ENCODE measurements around the gene HELZ. TPM values are rescaled to one million over a fixed set of nuclear protein-coding genes. Genes with fewer than 3 reads are reported as not detected.

The HELZ gene
- total and polyA plus RNA-seq, 2 of the 8 experiments (the other 6 are each of a cell fraction or from before 2014, with no cell fraction given): 10.0 to 48.7 TPM

GRCh38 chr17:67105213-67105612 lies 139.8 kb downstream of the HELZ start:
- ChIA-PET CTCF (ENCODE audit: partially characterized antibody) (interaction anchor here (0.7 kb wide), 1 partner anchor 24 kb away, joined by 3 read pairs; no protein-coding TSS in a partner anchor), POLR2A (ENCODE audit: partially characterized antibody) (no interaction called here)
- no peaks in the 10 kb centered on the region for H3K4me1 ChIP-seq (replicated peaks in 1 of 4; ENCODE audit: control insufficient read depth in 3 of 4, insufficient read depth in 4 of 4, low read length in 3 of 4)
- no peak overlapping the region for H4K5ac ChIP-seq (ENCODE audit: insufficient read length, low read depth, low read length)
- no peak overlapping the region for H3K14ac ChIP-seq (ENCODE audit: insufficient read length)
- H3K9ac ChIP-seq (replicated peaks in 1 of 4; ENCODE audit: extremely low read depth in 1 of 4, low read depth in 3 of 4, low read length in 3 of 4): no peak overlapping the region
- no peak overlapping the region for H3K27ac ChIP-seq (ENCODE audit: low read depth, low read length)
- no peaks in the 10 kb centered on the region for H3K79me1 ChIP-seq (ENCODE audit: low read depth, low read length)
- peaks cover 0 to 1% of the 10 kb centered on the region in 2 experiments for H4K20me1 ChIP-seq (replicated peaks in 1 of 2; ENCODE audit: control insufficient read depth in 1 of 2, insufficient read depth in 2 of 2, low read length in 2 of 2)
- no peak overlapping the region for H3K4me2 ChIP-seq (ENCODE audit: insufficient read depth in 1 of 2, low read depth in 2 of 2, low read length in 2 of 2)
- H2BK120ac ChIP-seq (replicated peaks; ENCODE audit: low read depth, low read length): no peak overlapping the region
- H3K9me3 ChIP-seq (ENCODE audit: insufficient read depth in 2 of 2, low read depth in 1 of 2, low read length in 1 of 2): no peaks in the 10 kb centered on the region
- H4K91ac ChIP-seq (replicated peaks; ENCODE audit: insufficient read length, low read length): no peak overlapping the region
- DNase-seq (ENCODE audit: low read depth in 1 of 2, low spot score in 2 of 2): no peak
- no peak overlapping the region for H3K4ac ChIP-seq (replicated peaks; ENCODE audit: insufficient read length, low read depth, low read length)
- H3K36me3 ChIP-seq (ENCODE audit: control insufficient read depth in 2 of 4, insufficient read depth in 4 of 4, low read length in 3 of 4): peaks cover 5 to 37% (median 13%) of the 10 kb centered on the region in 4 experiments; a peak in 7 of 8 replicates
- H2AK5ac ChIP-seq (ENCODE audit: low read depth, low read length): no peak overlapping the region
- H3K23me2 ChIP-seq (ENCODE audit: low read depth, low read length): no peaks in the 10 kb centered on the region
- H2AFZ ChIP-seq (ENCODE audit: low read length): no peak overlapping the region
- no peak overlapping the region for H2BK12ac ChIP-seq (ENCODE audit: low read depth, low read length)
- H3K56ac ChIP-seq (replicated peaks; ENCODE audit: insufficient read length, low read depth, low read length): no peak overlapping the region
- H2BK20ac ChIP-seq (ENCODE audit: low read length): no peak overlapping the region
- no peak overlapping the region for H3K23ac ChIP-seq (ENCODE audit: insufficient read length)
- FAIRE-seq: no peak
- no peak overlapping the region for H4K8ac ChIP-seq (ENCODE audit: extremely low read depth, insufficient read depth, low read length)
- no peak overlapping the region for H2BK15ac ChIP-seq (ENCODE audit: low read length)
- H3K18ac ChIP-seq (ENCODE audit: extremely low read depth, low read length): no peak overlapping the region
- no peaks in the 10 kb centered on the region for H3K27me3 ChIP-seq (replicated peaks in 1 of 4; ENCODE audit: control insufficient read depth in 3 of 4, extremely low read depth in 1 of 4, insufficient read depth in 3 of 4, low read length in 3 of 4)
- no peak overlapping the region for H3K4me3 ChIP-seq (ENCODE audit: extremely low read depth in 1 of 4, insufficient read depth in 2 of 4, low read depth in 3 of 4, low read length in 4 of 4)
- no peak overlapping the region for H2BK5ac ChIP-seq (ENCODE audit: low read depth, low read length)
- H3K79me2 ChIP-seq (ENCODE audit: control insufficient read depth in 1 of 2, insufficient read depth in 2 of 2, low read length in 2 of 2): peaks cover 0 to 2% of the 10 kb centered on the region in 2 experiments; a peak in 1 of 4 replicates
- TF ChIP-seq SIN3A (conservative IDR thresholded peaks at IDR 0.05 in 1 of 2, IDR thresholded peaks at IDR 0.05 in 1 of 2; ENCODE audit: low read depth in 1 of 2, low read length in 2 of 2): no peak
- TF ChIP-seq KDM1A (IDR thresholded peaks at IDR 0.05; ENCODE audit: borderline replicate concordance, low read length): no peak
- TF ChIP-seq USF2 (IDR thresholded peaks at IDR 0.05; ENCODE audit: low read length): no peak
- TF ChIP-seq SP1 (IDR thresholded peaks at IDR 0.05; ENCODE audit: low read depth, low read length): no peak
- TF ChIP-seq GABPA (IDR thresholded peaks at IDR 0.05; ENCODE audit: borderline replicate concordance, insufficient read depth, low read length): no peak
- TF ChIP-seq EP300 (IDR thresholded peaks at IDR 0.05; ENCODE audit: borderline replicate concordance in 1 of 2, low read depth in 2 of 2, low read length in 2 of 2): no peak
- no peak for TF ChIP-seq CHD2 (IDR thresholded peaks at IDR 0.05; ENCODE audit: low read length)
- no peak for TF ChIP-seq SRF (IDR thresholded peaks at IDR 0.05; ENCODE audit: low read depth, low read length)
- no peak for TF ChIP-seq TCF12 (IDR thresholded peaks at IDR 0.05; ENCODE audit: low read depth, low read length)
- TF ChIP-seq MAX (IDR thresholded peaks at IDR 0.05): no peak
- no peak for TF ChIP-seq BRCA1 (IDR thresholded peaks at IDR 0.05; ENCODE audit: low read depth, low read length)
- TF ChIP-seq EGR1 (IDR thresholded peaks at IDR 0.05; ENCODE audit: borderline replicate concordance, low read depth, low read length): no peak
- TF ChIP-seq JUN (IDR thresholded peaks at IDR 0.05; ENCODE audit: low read depth, low read length): no peak
- no peak for TF ChIP-seq TAF7 (optimal IDR thresholded peaks at IDR 0.05; ENCODE audit: borderline replicate concordance, low read depth, low read length)
